Nucleus accumbens (tissue), 56 donors: Measurements from ENCODE around the gene MLLT10.

Source experiments
- DNase-seq, 56 donors: peaks; one replicate each; lab custom pipeline; 2025; lab: John Stamatoyannopoulos, UW

MLLT10 gene

DNA sequence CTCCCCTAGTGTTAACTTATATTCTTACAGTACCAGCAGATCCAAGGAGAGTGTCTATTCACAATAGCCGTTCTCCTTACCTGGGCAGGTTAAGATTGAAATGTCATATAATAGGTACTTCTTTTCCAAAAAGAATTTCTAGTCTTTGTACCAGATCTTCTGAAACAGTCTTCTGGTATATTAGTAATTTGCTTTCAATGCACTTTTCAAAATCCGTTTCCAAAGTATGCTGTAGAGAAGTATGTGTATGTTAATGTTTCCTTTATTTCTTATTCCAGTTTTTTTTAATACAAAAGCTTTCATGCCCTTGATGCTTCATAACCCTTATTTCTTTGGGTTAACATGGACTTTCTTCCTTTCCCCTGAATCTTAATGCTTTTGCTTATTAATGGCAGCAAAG, 188.2 kb downstream of the MLLT10 start:
- no peak for DNase-seq

DNA sequence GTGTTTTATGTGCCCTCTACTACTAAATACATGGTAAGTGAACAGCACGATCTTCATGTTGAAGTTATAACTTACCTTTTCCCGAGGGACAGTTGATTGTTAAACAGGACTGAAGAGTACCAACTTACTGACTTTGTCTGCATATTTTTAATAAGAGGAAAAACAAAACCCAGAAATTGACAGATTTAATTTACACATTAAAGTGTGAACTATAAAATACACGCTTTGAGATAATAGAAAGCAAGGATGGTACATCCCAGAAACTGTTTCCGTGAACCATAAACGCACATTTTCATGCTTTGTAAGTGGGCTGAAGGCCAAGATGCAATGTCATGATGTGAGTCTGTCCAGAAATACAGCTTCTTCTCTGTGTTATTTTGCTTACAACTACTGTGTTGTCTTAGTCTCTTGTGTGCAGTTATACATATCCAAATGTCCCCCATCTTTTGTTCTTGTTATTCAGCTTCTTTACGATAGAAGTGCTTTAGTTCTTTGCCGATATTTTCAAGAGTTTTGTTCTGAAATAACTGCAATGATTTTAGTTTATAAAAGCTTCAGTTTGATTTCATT, 190.1 kb downstream of the MLLT10 start:
- DNase-seq, result no peak

DNA sequence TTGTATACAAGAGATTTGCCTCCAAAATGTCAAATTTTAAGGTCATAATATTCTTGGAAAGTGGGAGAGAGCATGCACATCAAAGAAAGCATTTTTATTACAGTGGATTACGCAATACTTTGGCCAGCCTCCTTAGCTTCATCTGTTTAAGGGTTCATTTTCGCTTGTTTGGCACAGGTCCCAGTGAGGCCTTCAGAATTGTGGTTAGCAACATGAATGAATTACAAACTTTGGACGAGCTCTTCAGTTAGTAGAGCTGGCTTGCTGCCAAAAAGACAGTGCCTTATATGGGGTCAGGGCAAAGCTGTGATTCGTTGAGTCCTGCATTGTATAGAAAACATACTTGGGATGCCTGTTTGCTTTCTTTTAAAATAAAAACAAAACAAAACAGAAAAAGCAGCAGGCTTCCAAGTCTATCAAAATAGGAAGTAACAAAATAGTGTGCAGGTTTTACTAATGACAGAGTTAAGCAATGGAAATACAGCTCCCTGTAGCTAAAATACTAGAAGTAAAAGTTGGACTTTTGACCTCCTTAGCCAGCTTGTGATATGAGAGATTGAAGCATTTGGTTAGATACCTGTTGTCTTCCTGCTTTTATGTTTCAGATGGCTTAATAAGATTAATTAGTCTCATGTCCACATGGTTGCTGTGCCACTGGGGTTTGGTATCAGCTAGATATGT, 190.8 kb downstream of the MLLT10 start:
- DNase-seq, result peak in 51 of 56 donors; percentile 8 to 92 (median 66)

DNA sequence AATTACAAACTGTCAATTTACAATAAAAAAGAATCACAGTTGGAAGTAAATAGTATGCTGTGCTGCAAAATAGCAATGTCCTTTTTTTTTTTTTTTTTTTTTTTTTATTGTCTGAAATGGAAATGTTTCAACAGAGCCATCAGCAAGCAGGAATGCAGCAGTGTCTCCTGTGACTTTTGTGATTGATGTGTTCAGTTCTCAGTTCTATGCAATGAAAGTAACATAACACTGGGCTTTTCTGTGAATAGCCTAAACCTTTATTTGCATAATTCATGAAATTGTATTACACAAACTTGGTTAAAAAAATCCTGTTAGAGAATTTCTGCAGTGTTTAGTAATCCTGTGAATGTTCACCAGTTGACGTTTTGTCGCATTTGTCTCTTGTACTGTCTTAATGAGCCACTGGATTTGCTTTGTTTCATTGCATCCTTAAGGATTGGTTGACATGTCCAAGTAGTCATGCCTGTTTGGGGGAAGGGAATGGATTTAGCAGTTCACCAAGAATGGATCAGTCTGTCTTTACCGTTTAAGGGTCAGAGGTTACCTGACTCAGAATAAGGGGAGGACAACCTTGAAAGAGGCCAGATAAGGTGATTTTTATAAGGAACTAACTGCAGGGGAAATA, 192.7 kb downstream of the MLLT10 start:
- no peak for DNase-seq

DNA sequence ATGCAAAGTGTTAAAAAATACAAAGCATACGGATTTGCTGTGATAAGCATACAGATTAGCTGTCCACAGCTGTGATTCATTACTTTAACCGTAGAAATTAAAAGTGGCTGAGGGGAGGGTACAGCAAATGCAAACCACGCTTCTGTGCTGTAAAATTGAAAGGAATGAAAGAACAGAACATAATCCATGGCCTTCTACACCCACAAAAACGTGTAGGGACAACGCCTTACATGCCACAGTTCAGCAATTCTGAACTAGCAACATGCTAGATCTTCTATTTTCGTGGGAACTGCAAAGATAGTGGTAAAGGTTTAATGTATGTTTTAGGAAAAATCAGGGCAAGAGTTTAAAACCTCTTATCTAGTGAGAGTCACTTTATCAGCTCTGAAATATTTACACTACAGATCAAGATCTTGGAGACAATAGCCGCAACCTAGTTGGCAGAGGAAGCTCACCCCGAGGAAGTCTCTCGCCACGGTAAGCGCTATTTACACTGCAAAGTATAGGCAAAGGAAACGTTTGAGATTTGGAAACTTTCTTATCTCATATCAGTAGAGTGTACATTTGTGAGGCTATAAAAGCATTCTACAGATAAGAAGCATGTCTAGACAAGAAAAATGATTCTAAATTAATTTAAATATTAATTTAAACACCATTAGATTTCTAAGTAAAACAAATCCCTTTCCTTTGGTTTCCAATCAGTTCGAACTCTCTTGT, 193.6 kb downstream of the MLLT10 start:
- no peak for DNase-seq

DNA sequence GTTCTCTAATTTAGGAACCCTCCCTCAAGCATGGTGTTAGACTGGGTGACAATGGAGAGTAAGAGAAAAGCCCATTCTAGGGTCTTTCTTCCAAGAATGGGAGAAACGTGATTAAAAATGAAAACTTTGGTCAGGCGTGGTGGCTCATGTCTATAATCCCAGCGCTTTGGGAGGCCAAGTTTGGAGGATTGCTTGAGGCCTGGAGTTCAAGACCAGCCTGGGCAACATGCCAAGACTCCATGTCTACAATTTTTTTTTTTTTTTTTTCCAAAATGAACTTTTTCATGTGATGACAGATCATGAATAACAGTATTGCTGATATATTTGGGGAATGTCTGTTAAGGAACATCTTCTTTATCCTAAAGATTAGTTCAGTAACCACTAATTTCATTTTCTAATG, 194.6 kb downstream of the MLLT10 start:
- no peak for DNase-seq

DNA sequence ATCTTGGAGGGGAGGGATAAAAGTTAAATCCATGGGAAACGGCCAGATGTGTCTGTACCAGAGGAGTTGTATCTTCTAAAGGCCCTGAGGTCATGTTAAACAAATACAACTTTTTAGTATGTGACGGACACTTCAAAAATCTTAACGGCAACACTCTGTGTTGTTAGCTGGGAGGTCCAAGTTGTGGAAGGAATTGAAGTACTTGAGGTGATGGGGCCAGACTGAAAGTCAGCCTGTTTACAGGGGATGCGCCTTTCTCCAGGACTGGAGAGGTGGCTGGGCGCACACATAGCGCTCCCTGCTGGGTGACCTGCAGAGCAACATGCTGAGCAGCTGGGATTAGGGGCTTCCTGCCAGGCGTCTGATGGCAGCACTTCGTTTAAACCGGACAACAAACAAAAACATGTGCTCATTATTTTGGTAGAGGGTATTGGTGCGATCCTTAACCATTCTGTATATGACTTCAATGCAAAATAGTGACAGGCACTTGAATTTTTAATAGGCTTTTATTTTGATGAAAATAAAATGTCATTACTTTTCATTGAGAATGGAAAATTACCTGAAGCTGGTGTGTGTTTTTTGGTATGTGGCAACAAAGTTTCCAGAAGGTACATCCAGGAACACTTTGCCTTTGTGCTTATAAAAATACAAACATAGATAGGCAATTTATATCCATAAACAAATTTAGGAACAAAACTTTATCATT, 198.2 kb downstream of the MLLT10 start:
- DNase-seq, result peak in 44 of 56 donors; percentile 10 to 70 (median 40)

DNA sequence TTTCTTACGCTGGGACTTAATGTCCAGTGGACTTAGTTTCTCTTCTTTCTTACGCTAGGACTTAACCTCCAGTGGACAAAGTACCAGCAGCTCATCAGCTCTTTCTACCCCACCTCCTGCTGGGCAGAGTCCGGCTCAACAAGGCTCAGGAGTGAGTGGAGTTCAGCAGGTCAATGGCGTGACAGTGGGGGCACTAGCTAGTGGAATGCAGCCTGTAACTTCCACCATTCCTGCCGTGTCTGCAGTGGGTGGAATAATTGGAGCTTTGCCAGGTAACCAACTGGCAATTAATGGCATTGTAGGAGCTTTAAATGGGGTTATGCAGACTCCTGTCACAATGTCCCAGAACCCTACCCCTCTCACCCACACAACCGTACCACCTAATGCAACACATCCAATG, 199.7 kb downstream of the MLLT10 start:
- DNase-seq, result no peak

DNA sequence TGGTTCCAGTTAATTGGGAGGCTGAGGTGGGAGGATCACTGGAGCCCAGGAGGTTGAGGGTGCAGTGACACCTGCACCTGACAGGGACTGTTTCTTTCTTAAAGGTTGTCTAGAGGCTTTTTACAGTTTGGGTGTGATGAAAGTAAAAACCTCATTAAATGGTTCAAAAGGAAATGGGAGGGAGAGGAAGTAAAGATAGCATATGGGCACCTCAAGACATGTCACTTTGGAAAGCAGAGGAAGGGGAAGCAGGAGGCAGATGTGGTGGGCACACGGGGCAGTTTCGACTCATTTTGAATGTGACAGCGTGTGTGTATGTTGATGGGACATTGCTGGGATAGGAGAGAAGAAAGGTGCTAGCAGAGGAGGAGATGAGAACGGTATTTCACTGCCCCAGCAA, 203.1 kb downstream of the MLLT10 start:
- no peak for DNase-seq

DNA sequence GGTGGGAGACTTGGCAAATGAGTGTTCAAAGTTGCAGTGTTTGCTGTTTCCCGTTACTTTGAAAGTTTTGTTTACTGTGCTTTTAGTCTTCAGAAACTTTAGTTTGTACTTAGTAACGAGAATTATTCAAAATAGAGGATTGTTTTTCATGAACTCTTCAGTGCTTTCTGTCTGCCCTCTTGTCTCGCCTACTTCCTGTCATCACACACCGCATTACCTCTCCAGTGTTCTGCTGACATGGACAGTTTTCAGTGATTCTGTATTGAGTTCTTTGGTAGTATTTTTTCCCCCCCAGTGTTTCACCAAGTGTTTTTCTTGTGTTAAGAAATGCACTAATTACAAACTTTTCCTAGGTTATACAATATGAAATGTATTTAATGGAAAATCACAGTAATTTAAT, 207.0 kb downstream of the MLLT10 start:
- DNase-seq, result no peak

DNA sequence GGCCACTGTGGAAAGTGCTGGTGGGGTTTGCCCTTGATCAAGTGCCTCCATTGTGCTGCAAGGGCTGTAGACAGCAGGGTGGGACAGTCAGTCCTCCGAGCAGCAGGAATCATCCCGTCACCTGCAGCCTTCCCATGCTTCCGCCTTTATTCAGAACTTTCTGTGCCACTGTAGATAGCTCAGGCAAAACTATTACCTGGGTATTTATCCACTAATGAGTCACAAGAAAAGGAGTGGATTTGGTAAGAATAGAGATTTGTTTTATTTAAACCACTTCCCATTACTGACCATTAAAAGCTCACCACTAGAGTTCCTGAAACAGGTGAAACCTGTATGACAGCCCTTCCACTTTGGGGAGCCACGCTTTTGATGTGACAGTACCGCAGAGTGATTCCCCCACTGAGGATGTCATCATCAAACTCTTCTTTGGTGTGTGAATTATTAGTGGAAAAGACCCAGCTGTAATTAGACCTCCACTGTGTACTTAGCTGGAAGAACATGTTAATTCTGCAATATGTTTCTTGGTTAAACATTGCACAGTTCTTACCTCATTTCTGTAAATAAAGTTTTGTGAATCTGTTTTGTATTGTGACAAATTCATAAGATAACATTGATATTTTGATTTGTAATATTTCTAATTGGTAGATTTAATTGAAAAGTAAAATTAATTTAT, 208.8 kb downstream of the MLLT10 start:
- no peak for DNase-seq

DNA sequence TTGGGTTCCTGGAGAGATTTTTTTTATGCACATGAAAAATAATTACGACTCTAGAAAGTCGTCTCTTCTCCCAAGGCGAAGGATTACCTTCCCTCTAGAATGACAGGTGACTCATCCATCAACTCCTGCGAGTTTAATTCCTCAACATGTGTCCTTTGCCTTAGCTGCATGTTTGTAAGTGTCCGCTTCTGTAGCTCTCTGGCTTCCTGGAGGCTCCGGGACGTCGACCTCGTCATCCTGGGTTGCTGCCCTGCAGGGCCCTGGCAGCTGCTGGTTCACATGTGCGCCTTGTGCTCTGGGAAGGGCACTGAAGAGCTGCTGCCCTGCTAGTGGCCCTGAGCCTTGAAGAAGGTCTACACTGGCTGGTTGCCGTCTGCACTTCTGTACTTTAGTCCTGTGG, 210.2 kb downstream of the MLLT10 start:
- no peak for DNase-seq

DNA sequence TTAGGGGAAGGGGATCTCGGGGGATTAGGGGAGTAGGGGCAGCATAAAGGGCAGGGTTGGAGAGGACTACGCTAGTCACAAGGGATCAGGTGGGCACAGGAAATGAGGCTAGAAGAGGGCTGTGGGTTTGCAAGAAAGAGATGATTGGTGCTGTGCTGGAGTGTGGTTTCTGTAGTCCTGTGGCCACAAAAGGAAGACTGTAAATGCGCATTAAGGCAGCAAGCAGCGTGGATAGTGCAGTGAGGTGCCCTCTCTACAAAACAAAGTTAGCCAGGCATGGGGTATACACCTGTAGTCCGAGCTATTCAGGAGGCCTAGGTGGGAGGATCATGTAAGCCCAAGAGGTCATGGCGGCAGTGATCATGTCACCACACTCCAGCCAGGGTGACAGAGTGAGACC, 212.1 kb downstream of the MLLT10 start:
- DNase-seq, result no peak

DNA sequence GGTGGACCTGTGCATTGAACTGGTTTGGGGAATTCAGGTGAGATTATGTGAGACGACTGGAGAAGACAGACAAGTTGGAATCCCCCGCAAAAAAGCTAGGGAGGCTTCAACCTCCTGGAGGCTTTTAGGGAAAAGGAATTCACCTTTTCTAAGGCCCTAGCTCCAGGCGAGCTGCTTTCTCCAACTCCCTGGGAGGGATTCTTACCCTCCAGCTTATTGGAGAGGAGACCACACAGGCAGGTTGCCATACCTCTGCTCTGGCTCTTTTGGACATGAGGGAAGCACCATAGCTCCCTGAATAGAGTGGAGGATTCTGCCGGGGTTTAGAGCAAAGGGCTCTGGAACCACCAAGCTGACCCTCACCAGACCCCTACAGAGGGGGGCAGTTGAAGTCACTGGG, 213.8 kb downstream of the MLLT10 start:
- no peak for DNase-seq

DNA sequence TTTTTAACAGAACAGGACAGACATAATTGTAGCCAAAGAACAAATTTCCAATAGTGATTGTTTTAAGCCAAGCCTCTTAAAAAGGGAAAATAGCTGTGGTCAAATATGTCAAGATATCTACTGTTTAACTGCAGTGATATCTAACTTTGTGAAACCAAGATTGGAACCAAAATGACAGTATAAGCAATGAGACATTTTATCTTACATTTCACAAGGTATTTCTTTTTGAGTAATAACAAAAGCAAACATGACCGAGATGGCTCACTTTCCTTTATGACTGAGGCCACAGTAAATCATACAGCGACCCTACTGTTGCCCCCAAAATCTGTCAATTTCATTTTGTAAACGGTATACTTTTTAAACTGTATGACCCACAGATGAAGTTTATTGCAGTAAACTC, 215.8 kb downstream of the MLLT10 start:
- DNase-seq, result no peak

DNA sequence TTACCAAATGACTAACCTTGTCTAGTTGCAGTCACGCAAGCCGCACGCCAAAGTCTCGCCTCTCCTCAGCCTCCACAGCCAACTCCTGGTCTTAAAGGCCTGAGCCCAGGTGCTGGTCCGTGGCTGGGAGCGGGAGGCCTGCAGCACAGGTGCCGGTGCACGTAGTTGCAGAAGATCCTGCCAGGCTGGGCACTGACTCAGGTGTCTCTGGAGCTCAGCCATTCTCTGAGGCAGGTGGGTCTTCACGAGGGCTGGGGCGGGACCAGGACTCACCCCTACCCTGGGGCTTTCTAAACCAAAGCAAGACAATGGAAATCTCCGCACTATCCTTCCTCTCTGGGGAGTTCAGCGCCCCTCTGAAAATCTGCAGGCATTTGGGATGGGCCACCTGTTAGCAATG, 216.4 kb downstream of the MLLT10 start:
- DNase-seq, result no peak

DNA sequence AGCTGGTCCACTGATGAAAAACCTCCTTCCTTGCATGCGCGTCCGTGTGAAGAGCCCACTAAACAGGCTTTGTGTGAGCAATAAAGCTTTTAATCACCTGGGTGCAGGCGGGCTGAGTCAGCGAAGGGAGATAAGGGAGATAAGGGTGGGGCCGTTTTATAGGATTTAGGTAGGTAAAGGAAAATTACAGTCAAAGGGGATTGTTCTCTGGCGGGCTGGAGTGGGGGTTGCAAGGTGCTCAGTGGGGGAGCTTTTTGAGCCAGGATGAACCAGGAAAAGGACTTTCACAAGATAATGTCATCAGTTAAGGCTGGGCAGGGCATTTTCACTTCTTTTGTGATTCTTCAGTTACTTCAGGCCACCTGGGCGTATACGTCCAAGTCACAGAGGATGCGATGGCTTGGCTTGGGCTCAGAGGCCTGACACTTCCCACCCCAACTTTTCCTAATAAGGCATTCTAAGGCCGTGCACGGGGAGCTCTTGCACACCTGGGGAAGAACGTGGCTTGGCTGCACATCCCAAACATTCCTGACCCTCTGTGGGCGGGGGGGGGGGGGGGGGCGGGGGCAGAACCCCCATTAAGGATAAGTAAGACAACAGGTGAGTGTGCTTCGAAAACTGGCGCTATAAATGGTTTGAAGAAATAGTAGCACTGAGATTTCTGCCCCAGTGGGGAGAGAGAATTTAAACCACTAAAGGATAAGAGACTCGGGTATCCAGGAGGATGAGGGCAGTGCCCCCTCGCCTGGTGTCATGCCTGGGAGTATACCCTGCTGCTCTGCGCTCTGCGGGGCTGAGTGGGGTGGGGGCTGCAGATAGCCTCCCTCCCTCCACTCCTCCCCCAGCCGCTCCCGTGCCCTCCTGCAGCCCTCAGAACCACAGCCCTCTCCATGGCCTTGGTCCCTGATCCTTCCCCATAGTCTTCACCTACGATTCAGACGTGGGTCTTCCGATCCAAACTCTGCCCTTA, 217.6 kb downstream of the MLLT10 start:
- no peak for DNase-seq

DNA sequence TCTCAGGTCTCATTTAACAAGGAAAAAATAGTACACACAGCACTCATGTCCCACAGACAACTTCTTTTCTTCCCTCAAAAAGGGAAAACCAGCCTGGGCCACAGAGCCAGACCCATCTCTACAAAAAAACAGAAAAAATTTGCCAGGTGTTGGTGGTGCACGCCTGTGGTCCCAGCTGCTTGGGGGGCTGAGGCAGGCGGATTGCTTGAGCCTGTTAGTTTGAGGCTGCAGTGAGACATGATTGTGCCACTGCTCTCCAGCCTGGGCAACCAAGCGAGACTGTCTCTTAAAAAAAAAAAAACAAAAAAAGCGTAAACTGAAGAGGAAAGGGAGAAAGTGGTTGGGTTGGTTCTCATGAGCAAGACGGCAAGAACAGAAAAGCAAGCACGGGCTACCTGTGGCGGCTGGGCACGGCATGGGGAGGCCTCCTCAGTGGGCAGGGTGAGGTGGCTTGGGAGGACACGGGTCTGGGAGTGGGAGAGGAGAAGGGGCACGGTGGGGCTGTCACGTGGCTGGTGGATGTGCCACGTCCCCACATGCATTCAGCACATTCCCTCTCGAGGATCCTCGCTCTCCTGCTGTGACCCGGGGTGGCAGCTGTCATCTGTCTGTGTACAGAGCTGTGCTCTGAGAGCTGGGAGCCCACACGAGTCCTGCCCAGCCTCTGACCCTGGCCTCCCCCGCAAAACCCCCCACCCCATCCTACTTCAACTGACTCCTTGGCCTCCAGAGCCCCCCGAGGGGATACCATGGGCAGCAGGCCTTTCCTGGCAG, 219.7 kb downstream of the MLLT10 start:
- no peak for DNase-seq
